Suprapubic skin (tissue), 4 donors: ENCODE results near the gene DCUN1D5. TPM values are rescaled to one million over a fixed set of nuclear protein-coding genes. Genes with fewer than 3 reads are reported as not detected.

ENCODE experiments used
- DNase-seq, 2 donors: peaks; one replicate each; pipeline ENCODE4 v3.0.0-alpha.2; 2019; ENCODE audit warnings: low spot score in 2 of 2
- H3K27ac ChIP-seq: fragments of 200-600 bp; sonication (generic); one replicate; pipeline ENCODE4 v1.5.1; 2019
- H3K27me3 ChIP-seq: fragments of 200-600 bp; sonication (generic); one replicate; pipeline ENCODE4 v1.5.1; 2019
- H3K36me3 ChIP-seq: fragments of 200-600 bp; sonication (generic); one replicate; pipeline ENCODE4 v1.5.1; 2019
- H3K4me1 ChIP-seq: fragments of 200-600 bp; sonication (generic); one replicate; pipeline ENCODE4 v1.5.1; 2019
- H3K4me3 ChIP-seq: fragments of 200-600 bp; sonication (generic); one replicate; pipeline ENCODE4 v1.5.1; 2019; ENCODE audit warnings: mild to moderate bottlenecking
- H3K9me3 ChIP-seq: fragments of 200-600 bp; sonication (generic); one replicate; pipeline ENCODE4 v1.5.1; 2019
- EP300 ChIP-seq: sonication (generic); formaldehyde crosslinking; IDR thresholded peaks from one replicate; pipeline ENCODE4 v1.6.1; 2017; ENCODE audit warnings: antibody characterized with exemption
- POLR2A ChIP-seq, 2 donors: fragments of 450-650 bp; IDR thresholded peaks; one replicate each; pipeline ENCODE4 v1.6.1; 2017; ENCODE audit warnings: antibody characterized with exemption in 2 of 2, mild to moderate bottlenecking in 2 of 2, moderate library complexity in 2 of 2
- POLR2AphosphoS5 ChIP-seq, 3 donors: sonication (generic); formaldehyde crosslinking; IDR thresholded peaks; one replicate each; pipeline ENCODE4 v1.6.1; 2017; ENCODE audit warnings: antibody characterized with exemption in 3 of 3
- WGBS: methylation state at CpG from one replicate; pipeline ENCODE4 v1.1.5; 2018; 5-methylcytosine and 5-hydroxymethylcytosine counted together
- total RNA-seq, 4 donors: library from RNA; depleted of rRNA; stranded (reverse); fragments of >200 nt; gene quantifications; one replicate each; pipeline ENCODE4 v1.1.0, GENCODE V29; 2016
- TF ChIP-seq, protein P1 (sequence below), 2 donors: fragments of 200-600 bp in 1 of 2; fragments of 450-650 bp in 1 of 2; sonication (generic) in 1 of 2; IDR thresholded peaks; one replicate each; pipeline ENCODE4 v1.5.1; 2016 to 2019; ENCODE audit warnings: antibody characterized with exemption in 2 of 2, mild to moderate bottlenecking in 1 of 2, moderate library complexity in 1 of 2

Gene DCUN1D5
- 10 to 100 TPM; 31.2 to 72.2 (median 49.0) TPM for total RNA-seq

- peak within 1 kb of the TSS; percentile 81 for H3K4me3 ChIP-seq
- under 1% methylated on average over 26 of the region's 54 CpGs for WGBS
- H3K36me3 ChIP-seq: peaks cover 4% of the 10 kb centered on the region
- H3K27ac ChIP-seq: peak within 1 kb of the TSS; percentile 72
- peak in 1 of 2 donors; percentile 65 for TF ChIP-seq POLR2A (IDR thresholded peaks at IDR 0.05)
- peak in 2 of 3 donors; percentile 69 to 79 for TF ChIP-seq POLR2AphosphoS5 (IDR thresholded peaks at IDR 0.05)
- TF ChIP-seq, protein P1, sequence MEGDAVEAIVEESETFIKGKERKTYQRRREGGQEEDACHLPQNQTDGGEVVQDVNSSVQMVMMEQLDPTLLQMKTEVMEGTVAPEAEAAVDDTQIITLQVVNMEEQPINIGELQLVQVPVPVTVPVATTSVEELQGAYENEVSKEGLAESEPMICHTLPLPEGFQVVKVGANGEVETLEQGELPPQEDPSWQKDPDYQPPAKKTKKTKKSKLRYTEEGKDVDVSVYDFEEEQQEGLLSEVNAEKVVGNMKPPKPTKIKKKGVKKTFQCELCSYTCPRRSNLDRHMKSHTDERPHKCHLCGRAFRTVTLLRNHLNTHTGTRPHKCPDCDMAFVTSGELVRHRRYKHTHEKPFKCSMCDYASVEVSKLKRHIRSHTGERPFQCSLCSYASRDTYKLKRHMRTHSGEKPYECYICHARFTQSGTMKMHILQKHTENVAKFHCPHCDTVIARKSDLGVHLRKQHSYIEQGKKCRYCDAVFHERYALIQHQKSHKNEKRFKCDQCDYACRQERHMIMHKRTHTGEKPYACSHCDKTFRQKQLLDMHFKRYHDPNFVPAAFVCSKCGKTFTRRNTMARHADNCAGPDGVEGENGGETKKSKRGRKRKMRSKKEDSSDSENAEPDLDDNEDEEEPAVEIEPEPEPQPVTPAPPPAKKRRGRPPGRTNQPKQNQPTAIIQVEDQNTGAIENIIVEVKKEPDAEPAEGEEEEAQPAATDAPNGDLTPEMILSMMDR (IDR thresholded peaks at IDR 0.05): no peak
- H3K27me3 ChIP-seq: peaks cover 24% of the 10 kb centered on the region
- peaks cover 31% of the 10 kb centered on the region for H3K4me1 ChIP-seq
- DNase-seq: peak; percentile 98
- H3K9me3 ChIP-seq: no peaks in the 10 kb centered on the region
Measured at GRCh38 chr11:103091801-103092524, at the start of gene DCUN1D5. Gene DCUN1D5 (minus strand): TSS chr11:103092160. CDS start chr11:103091872, 288 bp downstream.

DNA sequence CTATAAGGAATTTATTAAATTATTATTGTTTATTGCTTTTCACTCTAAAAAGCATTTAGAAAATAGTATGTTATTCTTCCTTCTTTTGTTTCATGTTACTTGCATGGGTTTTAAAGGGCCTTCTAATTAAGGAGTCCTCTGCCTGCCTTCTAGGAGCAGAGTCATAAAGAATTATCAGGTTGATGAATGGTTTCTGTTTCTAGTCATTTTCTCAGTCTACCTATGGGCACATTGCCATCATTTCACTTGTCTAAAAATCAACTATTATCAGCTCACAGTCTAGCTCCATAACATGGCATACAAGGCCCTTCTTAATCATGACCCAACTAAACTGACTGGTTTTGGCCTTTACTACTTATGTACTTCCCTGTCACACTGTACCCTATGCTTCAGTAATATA is 33.5 kb upstream of the DCUN1D5 start:
- Histone ChIP-seq H3K4me1 (no peaks in the 10 kb centered on the region), H3K27ac (no peak overlapping the region), H3K4me3 (no peak overlapping the region), H3K27me3 (no peaks in the 10 kb centered on the region), H3K36me3 (peaks cover 40% of the 10 kb centered on the region), H3K9me3 (no peaks in the 10 kb centered on the region)
- no peak for DNase-seq
- TF ChIP-seq, protein P1 (IDR thresholded peaks at IDR 0.05): no peak
- TF ChIP-seq POLR2A (IDR thresholded peaks at IDR 0.05): no peak

DNA sequence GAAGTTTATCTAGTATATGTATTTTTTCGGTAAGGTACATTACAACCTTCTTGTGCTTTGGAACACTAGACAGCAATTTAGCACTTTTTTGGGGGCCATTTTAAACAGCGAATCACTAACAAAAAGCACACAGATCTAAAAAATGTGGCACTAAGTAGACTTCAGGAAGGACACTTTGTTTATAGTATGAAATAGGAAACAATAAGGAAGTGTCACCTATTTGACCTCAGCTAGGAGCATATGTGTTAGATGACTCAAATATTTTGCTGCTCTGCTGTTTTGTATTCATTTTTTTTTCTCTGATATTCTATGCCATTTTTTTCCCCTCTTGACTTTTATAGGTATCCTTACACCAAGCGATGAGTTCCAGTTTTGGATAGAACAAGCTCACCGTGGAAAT is 22.9 kb upstream of the DCUN1D5 start:
- no peaks in the 10 kb centered on the region for H3K9me3 ChIP-seq
- no peak for TF ChIP-seq POLR2A (IDR thresholded peaks at IDR 0.05)
- TF ChIP-seq POLR2AphosphoS5 (IDR thresholded peaks at IDR 0.05): no peak
- no peak for TF ChIP-seq EP300
- TF ChIP-seq, protein P1 (IDR thresholded peaks at IDR 0.05): no peak
- H3K36me3 ChIP-seq: peaks cover 7% of the 10 kb centered on the region
- H3K4me1 ChIP-seq: peaks cover 20% of the 10 kb centered on the region
- WGBS: 96% methylated on average over 4 of the region's 4 CpGs
- no peak for DNase-seq
- no peaks in the 10 kb centered on the region for H3K27me3 ChIP-seq
- no peak overlapping the region for H3K4me3 ChIP-seq
- no peak overlapping the region for H3K27ac ChIP-seq

- no peak overlapping the region for H3K27ac ChIP-seq
- H3K36me3 ChIP-seq: peaks cover 7% of the 10 kb centered on the region
- 92% methylated on average over 1 of the region's 1 CpG for WGBS
- peaks cover 22% of the 10 kb centered on the region for H3K4me1 ChIP-seq
- H3K27me3 ChIP-seq: no peaks in the 10 kb centered on the region
- no peak for DNase-seq
- TF ChIP-seq POLR2A (IDR thresholded peaks at IDR 0.05) (no peak), POLR2AphosphoS5 (IDR thresholded peaks at IDR 0.05) (no peak), EP300 (no peak)
- TF ChIP-seq, protein P1 (IDR thresholded peaks at IDR 0.05): no peak
- H3K9me3 ChIP-seq: no peaks in the 10 kb centered on the region
- H3K4me3 ChIP-seq: no peak overlapping the region
Measured at GRCh38 chr11:103112364-103112763, 20.4 kb upstream of the DCUN1D5 start.

GRCh38 chr11:103111400-103111799 is 19.4 kb upstream of the DCUN1D5 start:
- Histone ChIP-seq H3K27me3 (no peaks in the 10 kb centered on the region), H3K36me3 (peaks cover 7% of the 10 kb centered on the region), H3K9me3 (no peaks in the 10 kb centered on the region), H3K27ac (no peak overlapping the region), H3K4me3 (no peak overlapping the region), H3K4me1 (peaks cover 22% of the 10 kb centered on the region)
- WGBS: 86% methylated on average over 5 of the region's 5 CpGs
- no peak for DNase-seq
- TF ChIP-seq, protein P1 (IDR thresholded peaks at IDR 0.05): no peak
- no peak for TF ChIP-seq POLR2A (IDR thresholded peaks at IDR 0.05)
- TF ChIP-seq EP300: no peak
- no peak for TF ChIP-seq POLR2AphosphoS5 (IDR thresholded peaks at IDR 0.05)
